GM21423 (cell line): Measurements from ENCODE around the gene POLR2J.
"Not testable (repeated sequence)": the region's sequence is repeated elsewhere in the genome, so short reads cannot be mapped to it uniquely, and the experiment has no call there.

Experiments used
- ATAC-seq: cut with Tn5 transposase; IDR thresholded peaks from one replicate; pipeline ENCODE4 v1.9.1; 2021; ENCODE audit warnings: mild to moderate bottlenecking, moderate library complexity; ENCODE audit not compliant: unreplicated experiment

Gene POLR2J

DNA sequence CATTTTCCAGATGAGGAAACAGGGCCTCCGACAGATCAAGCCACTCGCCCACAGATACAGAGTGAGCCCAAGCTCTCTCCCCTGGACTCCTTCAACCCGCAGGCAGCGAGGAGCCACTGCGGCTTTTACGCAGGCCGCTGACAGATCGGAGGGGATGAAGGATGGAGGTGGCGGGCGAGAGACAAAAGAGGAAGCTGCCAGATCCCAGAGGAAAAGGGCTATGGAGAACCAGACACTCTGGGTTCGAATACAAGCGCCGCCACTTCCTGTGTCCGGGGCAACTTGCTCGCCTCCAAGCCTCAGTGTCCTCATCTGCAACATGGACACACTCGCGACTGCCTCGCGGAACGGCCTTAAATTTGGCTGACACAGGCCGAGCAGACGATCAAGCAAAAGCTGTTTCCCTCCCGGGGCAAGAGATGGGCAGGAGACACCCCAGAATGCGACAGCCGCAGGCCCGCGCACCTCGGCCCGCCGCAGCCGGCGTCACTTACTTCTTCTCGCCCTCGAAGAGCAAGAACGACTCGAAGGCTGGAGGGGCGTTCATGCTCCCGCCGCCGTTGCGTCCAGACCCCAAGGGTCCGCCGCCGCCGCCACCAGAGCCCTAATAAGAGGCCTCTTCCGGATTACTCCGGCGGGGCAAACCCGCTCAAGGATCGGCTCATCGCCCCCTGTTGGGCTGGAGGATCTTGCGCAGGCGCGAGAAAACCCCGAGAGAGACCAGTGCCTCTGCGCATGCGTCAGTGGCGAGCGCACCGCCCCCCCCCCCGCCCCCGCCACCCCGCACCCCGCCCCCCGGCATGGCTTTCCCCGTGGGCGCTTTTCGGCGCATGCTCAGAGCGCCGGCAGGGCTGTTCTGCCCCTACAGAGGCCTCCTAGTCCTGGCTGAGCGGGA is at the start of gene POLR2J:
Gene POLR2J, minus strand, starts transcription at position 609 of the 895 bp plus-strand sequence. Its CDS starts 62 bp downstream, at position 547.
- ATAC-seq = peak; percentile 94

DNA sequence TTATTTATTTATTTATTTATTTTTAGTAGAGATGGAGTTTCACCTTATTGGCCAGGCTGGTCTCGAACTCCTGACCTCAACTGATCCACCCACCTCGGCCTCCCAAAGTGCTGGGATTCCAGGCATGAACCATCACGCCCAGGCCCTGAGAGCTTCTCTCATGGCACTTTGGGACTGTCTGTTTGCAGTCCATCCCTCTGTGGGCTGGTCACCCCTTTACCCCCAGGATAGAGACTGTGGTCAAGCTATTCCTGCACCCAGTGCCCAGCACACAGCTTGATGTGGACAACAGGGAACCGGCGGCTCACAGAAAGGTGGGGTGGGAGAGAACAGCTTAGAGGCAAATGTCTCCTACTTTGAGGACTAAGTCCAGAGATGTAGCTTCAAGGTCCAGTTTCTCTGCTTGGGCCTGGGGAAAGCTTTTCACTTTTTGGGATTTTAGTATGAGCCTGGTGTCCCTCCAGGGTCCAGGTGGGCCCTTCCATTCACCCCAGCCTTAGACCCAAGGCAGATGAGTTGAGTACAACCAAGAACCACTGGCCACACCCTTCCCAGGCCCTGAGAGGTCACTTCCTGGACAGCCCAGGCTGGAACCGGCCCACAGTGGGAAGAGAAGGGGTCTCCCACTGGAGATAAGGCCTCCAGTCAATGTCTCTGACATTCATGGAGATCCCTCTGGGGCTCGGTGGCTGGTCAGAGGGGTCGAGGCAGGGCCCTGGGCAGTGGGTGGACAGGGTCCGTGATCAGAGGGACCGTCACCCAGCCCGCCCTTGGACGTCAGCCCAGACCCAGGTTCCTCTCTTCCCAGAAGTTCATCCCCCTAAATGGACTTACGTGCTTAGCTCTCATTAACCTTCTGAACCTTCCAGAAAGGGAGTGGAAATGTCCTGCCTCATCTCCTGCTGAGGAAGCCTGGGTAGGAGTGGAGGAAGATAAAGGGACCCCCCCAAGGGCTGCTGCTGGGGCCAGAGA is 49.4 kb upstream of the POLR2J start:
- not testable (repeated sequence) for ATAC-seq

DNA sequence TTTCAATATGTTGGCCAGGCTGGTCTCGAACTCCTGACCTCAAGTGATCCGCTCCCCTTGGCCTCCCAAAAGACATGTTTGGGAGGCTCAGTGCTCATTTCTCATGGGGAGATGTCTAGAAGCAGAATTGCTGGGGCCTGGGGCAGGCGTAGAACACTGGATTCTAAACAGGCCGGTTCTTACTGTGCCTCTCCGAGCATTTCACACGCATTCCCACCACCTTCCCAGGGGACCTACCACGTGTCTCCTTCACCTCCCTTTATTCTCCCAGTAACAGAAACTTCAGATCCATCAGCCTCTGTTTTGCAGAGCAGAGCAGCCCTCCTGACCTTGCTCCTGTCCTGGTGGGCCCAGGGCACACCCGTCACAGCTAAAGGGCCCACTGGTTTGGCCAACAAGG is 48.5 kb upstream of the POLR2J start:
- not testable (repeated sequence) for ATAC-seq

DNA sequence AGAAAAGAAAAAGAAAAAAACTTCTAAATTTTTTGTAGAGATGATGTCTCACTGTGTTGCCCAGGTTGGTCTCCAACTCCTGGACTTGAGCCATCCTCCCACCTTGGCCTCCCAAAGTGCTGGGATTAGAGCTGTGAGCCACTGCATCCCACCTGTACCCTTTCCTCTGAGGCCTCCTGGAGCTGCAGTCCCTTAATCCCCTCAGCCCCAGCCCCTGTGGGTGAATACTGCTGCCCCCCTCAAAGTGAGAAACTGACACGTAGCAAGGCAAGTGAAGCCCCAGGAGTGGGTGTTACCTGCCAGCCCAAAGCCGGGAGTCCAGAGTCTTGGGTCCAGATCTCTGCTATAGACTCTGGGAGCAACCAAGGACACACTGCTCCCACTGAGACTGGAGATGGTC is 46.1 kb upstream of the POLR2J start:
- ATAC-seq = not testable (repeated sequence)

DNA sequence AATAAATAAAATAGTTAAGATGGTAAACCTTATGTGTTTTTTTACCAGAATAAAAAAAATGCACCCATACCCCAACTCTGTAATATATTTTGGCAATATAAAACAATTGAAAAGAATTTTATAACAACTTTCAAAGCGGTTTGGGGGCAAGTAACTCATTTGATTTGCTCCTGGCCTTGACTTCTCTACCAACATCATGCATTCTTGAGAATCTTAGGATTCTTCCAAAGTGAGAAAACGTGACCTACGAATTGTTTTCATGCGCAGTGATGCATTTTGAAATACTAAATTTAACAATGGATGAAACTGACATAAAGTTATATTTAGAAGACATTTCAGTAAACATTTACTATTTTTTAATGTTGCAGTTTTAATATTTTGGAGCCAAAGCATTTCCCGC is 42.1 kb upstream of the POLR2J start:
- not testable (repeated sequence) for ATAC-seq

DNA sequence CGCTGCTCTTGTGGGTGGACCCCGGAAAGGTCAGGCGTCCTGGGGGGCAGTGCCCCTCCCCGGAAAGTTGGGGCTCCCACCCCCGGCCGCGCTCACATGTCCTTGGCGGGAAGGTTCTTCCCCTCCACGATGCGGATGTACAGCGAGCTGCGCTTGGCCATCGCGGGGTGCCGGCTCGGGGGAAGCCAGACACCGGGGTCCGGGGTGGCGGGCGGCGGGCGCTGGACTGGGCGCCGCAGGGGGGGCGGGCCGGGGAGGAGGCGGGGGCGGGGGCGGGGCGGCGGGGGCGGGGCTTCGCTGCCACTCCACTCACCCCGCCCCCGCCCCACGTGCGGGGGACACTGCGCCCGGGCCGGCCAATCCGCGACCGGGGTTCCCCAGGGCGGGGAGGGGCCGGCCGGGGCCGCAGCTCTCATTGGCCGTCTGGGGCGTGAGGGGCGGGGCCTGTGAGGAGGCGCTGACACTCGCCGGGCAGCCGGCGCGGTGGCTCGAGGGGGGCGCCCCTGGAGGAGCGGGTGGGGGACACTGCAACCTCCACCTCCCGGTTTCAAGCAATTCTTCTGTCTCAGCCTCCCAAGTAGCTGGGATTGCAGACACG is 38.9 kb upstream of the POLR2J start, which contains the start of gene RASA4B:
Gene RASA4B, minus strand, starts transcription at position 228 of the 598 bp plus-strand sequence. Its CDS starts 67 bp downstream, at position 161.
- ATAC-seq = peak; percentile 67

DNA sequence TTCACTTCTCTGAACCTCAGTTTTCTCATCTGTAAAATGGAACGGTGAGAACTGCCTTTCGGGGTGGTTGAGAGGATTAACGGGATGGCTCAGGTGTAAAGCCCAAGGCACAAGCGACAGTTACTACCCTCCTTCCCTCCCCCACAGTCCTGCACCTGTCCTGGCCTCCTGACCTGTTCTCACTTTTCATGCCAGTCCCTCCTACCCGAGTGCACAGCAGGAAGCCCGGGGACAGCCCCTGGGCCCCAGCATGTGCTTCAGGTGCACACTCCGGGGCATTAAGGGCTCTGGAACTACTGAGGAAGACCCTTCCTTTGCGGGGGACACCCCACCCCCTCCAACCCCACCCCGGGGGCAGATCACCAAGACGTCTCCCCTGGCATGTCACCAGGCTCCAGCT is 38.2 kb upstream of the POLR2J start:
- not testable (repeated sequence) for ATAC-seq

DNA sequence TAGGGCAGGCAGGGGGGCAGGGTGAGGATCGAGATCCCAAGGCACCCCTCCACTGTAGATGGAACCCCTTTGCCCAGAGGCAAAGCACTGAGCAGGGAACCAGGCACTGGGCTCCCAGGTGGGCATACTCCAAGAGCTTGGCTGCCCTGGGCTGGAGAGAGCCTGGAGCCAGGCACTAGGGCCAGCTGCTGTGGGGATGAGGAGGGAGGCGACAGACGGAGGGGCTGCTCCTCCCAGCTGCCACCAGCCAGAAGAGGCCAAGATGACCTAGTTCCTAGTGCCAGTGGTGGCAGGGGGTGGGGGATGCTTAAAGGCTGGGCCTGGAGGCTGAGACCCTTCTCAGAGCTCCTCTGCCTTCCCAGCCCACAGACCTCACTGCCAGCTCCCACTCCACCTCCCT is 37.2 kb upstream of the POLR2J start:
- not testable (repeated sequence) for ATAC-seq

DNA sequence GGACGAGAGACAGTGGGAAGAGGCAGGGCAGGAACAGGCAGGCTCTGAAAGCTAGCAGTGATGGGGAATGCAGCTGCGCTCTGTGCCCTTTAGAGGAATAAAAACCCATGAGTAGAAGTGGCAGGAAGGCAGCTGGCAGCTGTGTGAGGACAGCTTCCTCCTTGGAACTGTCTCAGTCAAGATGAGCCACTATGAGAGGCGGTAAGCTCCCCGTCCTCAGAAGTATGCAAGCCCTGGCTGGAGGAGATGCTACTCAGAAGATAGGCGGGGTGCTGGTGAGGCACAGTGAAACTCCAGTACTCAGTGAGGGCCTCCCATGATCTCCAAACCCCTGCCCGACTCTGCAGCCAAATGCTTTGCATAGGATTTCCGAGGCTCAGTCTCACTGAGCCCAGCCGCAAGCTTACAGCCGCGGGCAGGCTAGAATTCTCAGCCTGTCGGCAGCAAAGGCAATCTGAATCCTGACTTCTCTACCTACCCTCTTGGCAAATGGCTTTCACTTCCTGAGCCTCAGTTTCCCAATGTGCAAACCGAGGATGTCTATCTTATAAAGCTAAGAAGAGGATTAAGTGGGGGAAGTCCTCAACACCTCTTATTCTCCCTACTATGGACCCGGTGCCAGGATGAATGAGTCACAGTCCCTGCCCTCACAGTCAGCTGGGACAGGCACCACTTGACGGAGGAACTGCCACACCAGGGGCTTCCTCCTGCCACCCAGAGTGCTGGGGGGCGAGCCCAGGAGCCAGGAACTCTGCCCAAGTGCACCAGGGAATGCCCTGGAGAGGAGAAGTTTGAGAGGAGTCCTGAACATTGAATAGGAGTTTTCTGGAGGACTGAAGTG is 36.4 kb upstream of the POLR2J start:
- peak; percentile 62 for ATAC-seq

DNA sequence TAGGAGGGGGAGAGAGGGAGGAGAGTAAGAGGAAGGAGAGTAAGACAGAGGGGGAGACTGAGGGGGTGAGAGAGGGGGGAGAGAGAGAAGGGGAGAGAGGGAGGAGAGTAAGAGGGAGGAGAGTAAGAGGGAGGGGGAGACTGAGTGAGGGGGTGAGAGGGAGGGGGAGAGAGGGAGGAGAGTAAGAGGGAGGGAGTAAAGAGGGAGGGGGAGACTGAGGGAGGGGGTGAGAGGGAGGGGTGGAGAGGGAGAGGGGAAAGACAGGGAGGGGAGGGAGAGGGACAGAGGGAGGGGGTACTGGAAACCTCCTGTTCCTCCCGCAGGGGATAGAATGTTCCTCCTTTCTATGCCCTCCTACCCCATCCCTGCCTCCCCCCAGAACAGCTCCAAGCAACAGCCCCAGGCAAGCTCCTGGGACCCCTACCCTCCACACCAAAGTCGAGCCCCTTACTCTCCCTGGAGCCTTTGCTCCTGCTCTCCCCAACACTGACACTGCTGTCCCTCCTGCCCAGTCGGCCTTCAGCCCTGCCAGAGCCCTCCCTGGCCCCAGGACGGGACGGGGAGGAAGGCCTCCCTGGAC is 34.0 kb upstream of the POLR2J start:
- not testable (repeated sequence) for ATAC-seq

DNA sequence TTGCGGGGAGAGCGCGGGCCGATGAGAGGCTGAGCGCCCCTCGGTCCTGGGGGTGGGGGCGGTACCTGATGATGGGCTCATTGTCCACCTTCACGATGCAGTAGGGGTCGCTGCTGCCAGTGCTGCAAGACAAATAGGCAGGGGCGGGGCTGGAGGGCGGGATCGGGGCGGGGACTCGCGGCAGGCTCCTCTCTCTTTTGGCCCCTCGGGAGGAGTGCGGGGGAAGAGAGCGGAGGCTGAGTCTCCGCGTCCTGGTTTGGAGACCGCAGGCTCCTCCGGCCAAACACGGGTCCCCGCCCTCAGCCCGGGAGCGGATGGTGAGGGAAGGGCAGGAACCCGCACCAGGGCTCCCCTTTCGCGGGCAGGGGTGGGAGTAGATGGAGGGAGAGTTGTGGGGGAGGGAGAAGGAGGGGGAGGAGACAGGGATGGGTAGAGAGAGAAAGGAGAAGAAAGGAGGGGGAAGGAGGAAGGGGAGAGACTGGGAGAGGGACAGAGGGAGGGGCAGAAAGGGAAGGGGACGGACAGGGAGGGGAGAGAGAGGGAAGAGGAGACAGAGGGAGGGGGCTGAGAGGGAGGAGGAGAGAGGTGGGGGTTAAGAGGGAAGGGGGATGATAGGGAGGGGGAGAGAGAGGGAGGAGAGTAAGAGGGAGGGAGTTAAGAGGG is 33.3 kb upstream of the POLR2J start:
- ATAC-seq = peak; percentile 38

DNA sequence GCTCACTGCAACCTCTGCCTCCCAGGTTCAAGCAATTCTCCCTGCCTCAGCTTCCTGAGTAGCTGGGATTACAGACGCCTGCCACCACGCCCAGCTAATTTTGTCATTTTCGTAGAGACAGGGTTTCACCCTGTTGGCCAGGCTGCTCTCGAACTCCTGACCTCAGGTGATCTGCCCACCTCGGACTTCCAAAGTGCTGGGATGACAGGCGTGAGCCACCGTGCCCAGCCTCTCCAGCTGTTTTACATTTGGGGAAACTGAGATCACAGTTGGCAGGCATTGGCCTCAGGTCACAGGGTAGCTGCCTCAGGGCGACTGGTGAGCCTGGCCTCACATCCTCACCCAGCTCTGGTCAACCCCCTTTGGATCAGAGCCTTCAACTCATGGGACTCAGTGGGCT is 31.9 kb upstream of the POLR2J start:
- ATAC-seq = not testable (repeated sequence)

DNA sequence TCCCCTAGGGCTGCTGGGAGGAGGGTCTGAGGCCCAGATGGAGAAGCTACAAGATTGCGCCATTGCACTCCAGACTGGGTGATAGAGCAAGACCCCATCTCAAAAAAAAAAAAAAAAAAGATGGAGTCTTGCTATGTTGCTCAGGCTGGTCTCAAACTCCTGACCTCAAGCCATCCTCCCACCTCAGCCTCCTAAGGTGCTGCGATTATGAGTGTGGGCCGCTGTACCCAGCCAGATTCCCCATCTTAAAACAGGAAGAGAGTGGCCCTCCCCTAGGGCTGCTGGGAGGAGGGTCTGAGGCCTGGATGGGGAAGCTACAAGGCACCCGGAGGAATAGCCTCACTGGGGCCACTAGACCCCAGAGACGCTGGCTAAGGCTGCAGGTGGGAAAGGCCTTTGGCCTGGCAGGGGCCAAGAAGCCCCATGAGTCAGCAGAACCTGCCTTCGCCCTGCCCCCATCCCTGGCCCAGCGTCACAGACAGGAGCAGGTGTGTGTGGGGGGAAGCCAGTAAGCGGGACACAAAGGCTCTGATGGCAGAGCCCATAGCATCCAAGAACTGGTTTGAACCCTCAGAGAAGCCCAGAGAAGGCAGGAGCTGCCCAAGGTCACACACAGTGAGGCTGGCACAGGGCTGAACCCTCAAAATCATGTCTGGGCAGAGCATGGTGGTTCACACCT is 28.8 kb upstream of the POLR2J start:
- ATAC-seq = not testable (repeated sequence)

DNA sequence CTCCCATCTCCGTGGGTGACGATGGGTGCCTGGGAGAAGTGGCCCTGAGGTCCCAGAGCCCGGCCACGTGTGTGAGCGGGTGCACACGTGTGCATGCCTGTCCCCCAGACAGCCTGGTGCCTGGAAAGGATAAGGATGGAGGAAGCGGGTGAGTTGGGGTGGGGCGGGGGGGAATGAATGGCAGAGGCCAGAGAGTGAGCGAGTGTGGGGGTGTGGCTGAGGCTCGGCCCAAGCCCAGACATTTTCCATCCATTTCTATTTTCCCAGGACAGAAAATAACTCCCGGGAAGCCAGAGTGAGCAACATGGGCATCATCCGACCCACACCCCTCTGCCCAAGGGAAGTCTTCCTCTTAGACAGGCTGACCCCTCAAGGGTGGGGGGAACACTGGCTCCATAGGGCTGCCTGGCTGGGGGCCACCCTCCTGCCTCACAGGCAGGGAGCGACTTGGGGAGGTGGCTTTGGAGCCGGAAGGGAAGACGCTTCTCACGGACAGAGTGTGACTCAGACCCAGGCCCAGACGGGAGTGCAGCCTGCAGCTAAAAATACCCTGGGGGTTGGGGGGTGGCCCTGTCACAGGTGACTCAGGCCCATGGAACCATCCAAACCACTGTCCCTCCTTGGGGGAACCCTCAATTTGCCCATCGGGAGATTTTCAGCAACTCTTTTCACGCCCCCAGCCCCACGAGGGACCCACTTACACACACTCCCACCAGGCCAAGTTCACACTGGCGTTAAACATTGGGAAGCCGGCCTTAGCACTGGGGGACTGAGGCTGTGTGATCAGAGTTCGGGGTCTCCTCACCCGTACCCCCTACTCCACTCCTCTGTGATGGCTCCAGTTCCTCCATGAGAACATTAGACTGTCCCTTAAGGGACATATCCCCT is 26.8 kb upstream of the POLR2J start:
- not testable (repeated sequence) for ATAC-seq

DNA sequence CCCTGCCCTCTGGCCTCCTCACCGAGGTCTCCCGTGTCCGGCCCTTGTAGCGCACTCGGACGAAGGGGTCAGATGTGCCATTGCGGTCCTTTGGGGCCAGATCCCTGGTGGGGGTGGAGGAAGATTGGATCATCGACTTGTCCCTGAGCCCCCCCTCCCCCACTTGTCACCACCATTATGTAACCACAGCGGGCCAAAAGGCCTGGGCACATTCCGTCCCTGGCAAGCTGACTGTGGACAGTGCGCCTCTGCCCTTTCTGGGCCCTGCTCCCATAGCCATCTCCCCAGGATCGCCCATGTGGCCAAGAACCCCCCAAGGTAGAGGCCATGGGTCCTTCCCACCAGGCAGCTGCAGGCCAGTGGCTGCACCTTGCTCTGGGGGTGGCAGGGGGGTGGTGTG is 24.4 kb upstream of the POLR2J start:
- ATAC-seq = not testable (repeated sequence)

DNA sequence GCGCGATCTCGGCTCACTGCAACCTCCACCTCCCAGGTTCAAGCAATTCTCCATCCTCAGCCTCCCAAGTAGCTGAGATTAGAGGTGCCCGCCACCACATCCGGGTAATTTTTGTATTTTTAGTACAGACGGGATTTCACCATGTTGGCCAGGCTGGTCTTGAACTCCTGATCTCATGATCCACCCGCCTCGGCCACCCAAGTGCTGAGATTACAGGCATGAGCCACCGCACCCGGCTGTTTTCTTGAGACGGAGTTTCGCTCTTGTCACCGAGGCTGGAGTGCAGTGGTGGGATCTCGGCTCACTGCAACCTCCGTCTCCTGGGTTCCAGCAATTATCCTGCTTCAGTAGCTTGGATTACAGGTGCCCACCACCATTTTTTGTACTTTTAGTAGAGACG is 19.6 kb upstream of the POLR2J start:
- not testable (repeated sequence) for ATAC-seq

DNA sequence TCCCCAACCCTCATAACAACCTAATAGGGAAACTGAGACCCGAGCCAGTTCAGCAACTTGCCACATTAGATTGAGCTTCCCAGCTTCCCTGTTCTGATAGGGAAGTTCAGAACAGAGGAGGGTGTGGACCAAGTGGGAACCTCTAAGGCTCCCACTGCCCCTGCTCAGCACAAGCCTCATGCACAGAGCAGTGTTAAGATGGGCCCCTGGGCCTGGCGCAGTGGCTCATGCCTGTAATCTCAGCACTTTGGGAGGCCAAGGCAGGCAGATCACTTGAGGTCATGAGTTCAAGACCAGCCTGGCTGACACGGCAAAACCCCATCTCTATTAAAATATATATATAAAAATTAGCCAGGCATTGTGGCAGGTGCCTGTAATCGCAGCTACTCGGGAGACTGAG is 18.6 kb upstream of the POLR2J start:
- not testable (repeated sequence) for ATAC-seq
